Measurements from ENCODE around the gene POLR2E.

GRCh38 chr19:1067341-1067957 lies 27.7 kb downstream of the POLR2E start:
- no peak for TF ChIP-seq POLR2A (IDR thresholded peaks at IDR 0.05)
- TF ChIP-seq CTCF (IDR thresholded peaks at IDR 0.05), result no peak

Data from body of pancreas (tissue), 4 donors.